RWPE2 (cell line): ENCODE results near the gene SIRT6.
"Not testable (repeated sequence)": the region's sequence is repeated elsewhere in the genome, so short reads cannot be mapped to it uniquely, and the experiment has no call there.

Experiments used
- ATAC-seq: fragments of 200-7000 bp; cut with Tn5 transposase; 3 replicates; pipeline ENCODE4 v1.9.1; 2021; ENCODE audit warnings: low read depth
- DNase-seq: peaks from one replicate; pipeline ENCODE4 v3.0.0-alpha.2; 2020; ENCODE audit warnings: low spot score
- H3K27ac ChIP-seq: fragments of 450-650 bp; 2 replicates; pipeline ENCODE4 v1.5.1; 2017; ENCODE audit warnings: mild to moderate bottlenecking; ENCODE audit not compliant: poor library complexity, severe bottlenecking
- H3K27me3 ChIP-seq: fragments of 250-450 bp; sonication (Bioruptor Pico); 2 replicates; pipeline ENCODE4 v1.5.1; 2021; ENCODE audit warnings: mild to moderate bottlenecking, moderate library complexity; ENCODE audit not compliant: insufficient read depth, poor library complexity, severe bottlenecking
- H3K36me3 ChIP-seq: fragments of 250-450 bp; sonication (Bioruptor Pico); 2 replicates; pipeline ENCODE4 v1.5.1; 2020; ENCODE audit warnings: low read depth, mild to moderate bottlenecking, moderate library complexity
- H3K4me1 ChIP-seq: fragments of 250-450 bp; sonication (Bioruptor Pico); 2 replicates; pipeline ENCODE4 v1.5.1; 2021; ENCODE audit warnings: mild to moderate bottlenecking, moderate library complexity; ENCODE audit not compliant: insufficient read depth, poor library complexity, severe bottlenecking
- H3K4me3 ChIP-seq: fragments of 250-450 bp; sonication (Bioruptor Pico); 2 replicates; pipeline ENCODE4 v1.5.1; 2021; ENCODE audit warnings: mild to moderate bottlenecking, moderate library complexity; ENCODE audit not compliant: severe bottlenecking
- H3K9me3 ChIP-seq: fragments of 250-450 bp; sonication (Bioruptor Pico); 2 replicates; pipeline ENCODE4 v1.5.1; 2021; ENCODE audit warnings: mild to moderate bottlenecking, moderate library complexity; ENCODE audit not compliant: severe bottlenecking
- TF ChIP-seq, protein P1 (sequence below): fragments of 450-650 bp; IDR thresholded peaks from one replicate; pipeline ENCODE4 v1.5.1; 2017; ENCODE audit warnings: mild to moderate bottlenecking, moderate library complexity; ENCODE audit not compliant: poor library complexity, severe bottlenecking

The SIRT6 gene

DNA sequence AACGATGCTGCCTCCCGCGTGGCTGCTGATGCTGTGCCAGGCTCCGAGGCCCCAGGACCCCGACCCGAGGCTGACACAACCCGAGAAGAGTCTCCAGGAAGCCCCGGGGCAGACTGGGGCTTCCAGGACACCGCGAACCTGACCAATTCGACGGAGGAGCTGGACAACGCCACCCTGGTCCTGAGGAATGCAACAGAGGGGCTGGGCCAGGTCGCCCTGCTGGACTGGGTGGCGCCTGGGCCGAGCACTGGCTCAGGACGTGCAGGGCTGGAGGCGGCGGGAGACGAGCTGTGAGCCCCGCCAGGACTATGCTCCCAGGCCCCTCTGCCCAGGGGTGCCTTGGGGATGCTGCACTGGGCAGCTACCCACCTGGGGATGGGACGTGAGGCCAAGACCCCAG, 10.7 kb downstream of the SIRT6 start:
- H3K36me3 ChIP-seq, result no peaks in the 10 kb centered on the region
- ATAC-seq, result no peak
- no peaks in the 10 kb centered on the region for H3K4me1 ChIP-seq
- no peak overlapping the region for H3K4me3 ChIP-seq
- H3K27me3 ChIP-seq, result peaks cover 3% of the 10 kb centered on the region
- TF ChIP-seq, protein P1, sequence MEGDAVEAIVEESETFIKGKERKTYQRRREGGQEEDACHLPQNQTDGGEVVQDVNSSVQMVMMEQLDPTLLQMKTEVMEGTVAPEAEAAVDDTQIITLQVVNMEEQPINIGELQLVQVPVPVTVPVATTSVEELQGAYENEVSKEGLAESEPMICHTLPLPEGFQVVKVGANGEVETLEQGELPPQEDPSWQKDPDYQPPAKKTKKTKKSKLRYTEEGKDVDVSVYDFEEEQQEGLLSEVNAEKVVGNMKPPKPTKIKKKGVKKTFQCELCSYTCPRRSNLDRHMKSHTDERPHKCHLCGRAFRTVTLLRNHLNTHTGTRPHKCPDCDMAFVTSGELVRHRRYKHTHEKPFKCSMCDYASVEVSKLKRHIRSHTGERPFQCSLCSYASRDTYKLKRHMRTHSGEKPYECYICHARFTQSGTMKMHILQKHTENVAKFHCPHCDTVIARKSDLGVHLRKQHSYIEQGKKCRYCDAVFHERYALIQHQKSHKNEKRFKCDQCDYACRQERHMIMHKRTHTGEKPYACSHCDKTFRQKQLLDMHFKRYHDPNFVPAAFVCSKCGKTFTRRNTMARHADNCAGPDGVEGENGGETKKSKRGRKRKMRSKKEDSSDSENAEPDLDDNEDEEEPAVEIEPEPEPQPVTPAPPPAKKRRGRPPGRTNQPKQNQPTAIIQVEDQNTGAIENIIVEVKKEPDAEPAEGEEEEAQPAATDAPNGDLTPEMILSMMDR, result no peak
- no peak for DNase-seq
- no peak overlapping the region for H3K27ac ChIP-seq
- no peaks in the 10 kb centered on the region for H3K9me3 ChIP-seq

DNA sequence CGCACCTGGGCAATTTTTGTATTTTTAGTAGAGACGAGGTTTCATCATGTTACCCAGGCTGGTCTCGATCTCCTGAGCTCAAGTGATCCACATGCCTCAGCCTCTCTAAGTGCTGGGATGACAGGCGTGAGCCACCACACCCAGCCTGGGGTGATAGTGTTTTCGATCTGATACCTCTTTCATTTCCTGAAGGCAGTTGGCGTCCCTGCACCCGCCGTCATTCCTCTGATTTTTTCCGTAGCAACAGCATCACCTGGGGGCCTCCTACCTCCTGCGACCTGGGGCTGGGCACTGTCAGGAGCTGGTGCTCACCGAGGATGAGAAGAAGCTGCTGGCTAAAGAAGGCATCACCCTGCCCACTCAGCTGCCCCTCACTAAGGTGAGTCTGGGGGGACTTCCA, 18.1 kb downstream of the SIRT6 start:
- Histone ChIP-seq H3K9me3 (no peaks in the 10 kb centered on the region), H3K4me3 (no peak overlapping the region), H3K36me3 (no peaks in the 10 kb centered on the region), H3K27me3 (no peaks in the 10 kb centered on the region), H3K4me1 (no peaks in the 10 kb centered on the region), H3K27ac (no peak overlapping the region)
- no peak for DNase-seq
- TF ChIP-seq, protein P1, result no peak
- no peak for ATAC-seq

DNA sequence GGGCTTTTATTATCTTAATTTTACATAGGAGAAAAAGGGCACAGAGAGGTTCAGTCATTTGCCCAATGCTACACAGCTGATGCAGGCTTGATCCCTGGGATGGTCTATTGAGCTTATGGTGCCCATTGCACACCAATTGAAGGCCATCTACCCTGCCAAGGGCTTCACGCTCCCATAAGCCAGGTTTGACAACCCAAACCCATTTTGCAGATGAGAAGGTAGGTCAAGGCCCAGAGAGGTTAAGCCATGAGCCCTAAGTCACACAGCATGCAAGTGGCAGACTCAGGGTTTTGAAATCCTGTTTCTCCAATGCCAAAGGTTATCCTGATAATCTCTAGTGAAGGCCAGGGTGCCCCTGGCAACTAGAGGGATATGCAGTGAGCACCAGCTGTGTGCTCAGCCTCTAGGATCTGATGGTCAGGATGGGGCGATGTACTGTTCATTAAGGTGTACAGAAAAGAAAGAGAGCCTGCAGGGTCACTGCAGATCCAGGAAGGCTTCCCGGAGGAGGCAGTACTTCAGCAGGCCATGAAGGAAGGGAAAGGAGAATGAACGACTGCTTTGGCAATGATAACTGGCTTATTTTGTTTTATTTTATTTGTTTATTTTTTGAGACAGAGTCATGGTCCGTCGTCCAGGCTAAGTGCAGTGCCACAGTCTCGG, 20.8 kb downstream of the SIRT6 start:
- no peaks in the 10 kb centered on the region for H3K9me3 ChIP-seq
- H3K4me3 ChIP-seq, result no peak overlapping the region
- ATAC-seq (no peak), DNase-seq (no peak)
- no peaks in the 10 kb centered on the region for H3K4me1 ChIP-seq
- TF ChIP-seq, protein P1, result no peak
- H3K36me3 ChIP-seq, result no peaks in the 10 kb centered on the region
- no peak overlapping the region for H3K27ac ChIP-seq
- no peaks in the 10 kb centered on the region for H3K27me3 ChIP-seq

DNA sequence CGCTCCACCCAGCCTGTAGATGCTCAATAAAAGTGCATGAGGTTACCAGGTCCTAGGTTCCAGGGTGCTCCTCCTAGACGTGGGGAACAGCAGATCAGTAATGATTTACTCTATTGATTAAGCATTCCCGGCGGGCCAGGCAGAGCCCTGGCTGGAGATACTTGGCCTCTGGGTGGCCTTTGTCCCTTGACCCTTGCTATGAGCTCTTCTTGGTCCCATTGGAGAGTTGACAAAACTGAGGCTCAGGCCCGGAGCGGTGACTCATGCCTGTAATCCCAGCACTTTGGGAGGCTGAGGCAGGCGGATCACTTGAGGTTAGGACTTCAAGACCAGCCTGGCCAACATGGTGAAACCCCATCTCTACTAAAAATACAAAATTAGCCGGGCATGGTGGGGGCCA, 24.4 kb downstream of the SIRT6 start:
- not testable (repeated sequence) for H3K4me3 ChIP-seq, H3K4me1 ChIP-seq, ATAC-seq, H3K27ac ChIP-seq, H3K36me3 ChIP-seq, H3K27me3 ChIP-seq, DNase-seq, H3K9me3 ChIP-seq

DNA sequence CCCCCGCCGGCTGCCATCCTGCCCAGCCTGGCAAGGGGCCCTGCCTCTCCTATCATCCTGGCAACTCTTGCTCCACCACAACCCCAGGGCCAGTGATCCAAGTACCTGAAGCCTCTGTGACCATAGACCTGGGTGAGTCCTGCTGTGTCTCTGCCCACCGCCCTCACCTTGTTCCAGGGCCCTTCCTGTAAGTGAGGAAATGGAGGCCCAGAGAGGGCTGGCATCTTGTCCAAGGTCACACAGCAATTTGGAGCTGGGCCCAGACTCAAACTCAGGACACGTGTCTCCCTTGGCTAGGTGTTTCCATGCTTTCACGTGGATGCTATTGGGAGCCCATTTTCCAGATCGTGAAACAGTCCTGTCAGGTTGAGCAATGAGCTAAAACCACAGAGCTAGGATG, 25.2 kb downstream of the SIRT6 start:
- TF ChIP-seq, protein P1, result no peak
- DNase-seq, result no peak
- Histone ChIP-seq H3K4me3 (no peak overlapping the region), H3K27me3 (no peaks in the 10 kb centered on the region), H3K27ac (no peak overlapping the region), H3K4me1 (no peaks in the 10 kb centered on the region), H3K9me3 (no peaks in the 10 kb centered on the region), H3K36me3 (no peaks in the 10 kb centered on the region)
- ATAC-seq, result no peak
